ENCODE measurements around the gene VPS13D. TPM values are rescaled to one million over a fixed set of nuclear protein-coding genes. Genes with fewer than 3 reads are reported as not detected.
"Not testable (repeated sequence)": the region's sequence is repeated elsewhere in the genome, so short reads cannot be mapped to it uniquely, and the experiment has no call there.

VPS13D gene
- polyA plus RNA-seq, 1 of the 3 experiments (the other 2 are of a cell fraction), result 15.0 TPM

DNA sequence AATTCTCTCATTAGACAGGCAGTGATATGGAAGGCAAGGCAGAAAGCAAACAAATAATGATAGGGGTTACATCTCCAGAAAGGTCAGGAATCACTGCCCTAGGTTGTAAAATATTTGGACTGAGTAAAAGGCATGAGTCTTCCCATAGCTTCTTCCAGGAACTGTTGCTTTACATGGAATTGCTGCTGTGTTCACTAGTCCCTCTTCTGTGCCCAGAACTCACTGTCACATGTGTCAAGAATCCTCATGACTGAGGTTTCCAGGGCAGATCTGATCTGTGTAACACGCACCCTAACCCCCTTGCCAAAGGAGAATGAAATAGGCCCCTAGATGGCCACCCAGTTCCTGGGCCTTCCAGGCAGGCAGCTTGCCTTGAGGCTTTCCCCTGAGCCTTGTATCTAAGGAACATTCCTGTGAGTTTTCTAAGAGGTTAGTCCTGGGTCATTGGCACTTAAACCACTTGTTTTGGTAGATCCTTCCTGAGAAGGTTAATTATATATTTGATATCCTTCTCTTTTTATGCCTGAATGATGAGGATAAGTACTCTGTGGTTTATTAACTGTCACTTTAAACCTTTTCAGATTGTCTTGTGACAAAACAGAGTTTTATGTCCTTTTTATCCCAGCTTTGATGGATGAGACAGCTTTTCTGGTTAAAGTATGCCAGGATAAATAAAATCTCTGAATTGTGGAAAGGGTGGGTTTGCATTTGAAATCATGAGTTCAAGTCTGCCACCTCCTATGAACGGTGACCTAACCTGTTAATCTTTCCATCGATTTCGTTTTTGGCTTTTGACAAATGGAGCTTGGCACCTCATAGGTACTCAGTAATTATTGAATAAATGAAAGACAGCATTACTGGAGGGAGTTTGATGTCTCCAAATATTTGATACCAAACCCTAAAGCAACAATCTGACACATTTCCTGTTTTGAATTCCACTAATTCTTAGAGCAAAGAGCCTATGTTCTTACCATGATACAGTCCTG is 224.9 kb downstream of the VPS13D start (continued):
- no peak for TF ChIP-seq GATA2 (CRISPR knock-in tag; IDR thresholded peaks at IDR 0.05)
- TF ChIP-seq, protein P1, sequence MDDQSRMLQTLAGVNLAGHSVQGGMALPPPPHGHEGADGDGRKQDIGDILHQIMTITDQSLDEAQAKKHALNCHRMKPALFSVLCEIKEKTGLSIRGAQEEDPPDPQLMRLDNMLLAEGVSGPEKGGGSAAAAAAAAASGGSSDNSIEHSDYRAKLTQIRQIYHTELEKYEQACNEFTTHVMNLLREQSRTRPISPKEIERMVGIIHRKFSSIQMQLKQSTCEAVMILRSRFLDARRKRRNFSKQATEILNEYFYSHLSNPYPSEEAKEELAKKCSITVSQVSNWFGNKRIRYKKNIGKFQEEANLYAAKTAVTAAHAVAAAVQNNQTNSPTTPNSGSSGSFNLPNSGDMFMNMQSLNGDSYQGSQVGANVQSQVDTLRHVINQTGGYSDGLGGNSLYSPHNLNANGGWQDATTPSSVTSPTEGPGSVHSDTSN (IDR thresholded peaks at IDR 0.05), result peak; percentile 89
- TF ChIP-seq RAD21 (IDR thresholded peaks at IDR 0.05; ENCODE audit: low read length), result no peak
- no peak for TF ChIP-seq RFX5 (IDR thresholded peaks at IDR 0.05; ENCODE audit: low read length)
- peak; percentile 52 to 81; a peak in 3 of 4 replicates for TF ChIP-seq EP300 (IDR thresholded peaks at IDR 0.05; ENCODE audit: borderline replicate concordance in 1 of 2, low read depth in 1 of 2, low read length in 1 of 2)
- TF ChIP-seq SMC3 (IDR thresholded peaks at IDR 0.05; ENCODE audit: low read depth, low read length), result 0 out of 2 replicates have a peak, but pooled peaks have one; percentile 6
- TF ChIP-seq, protein P2, sequence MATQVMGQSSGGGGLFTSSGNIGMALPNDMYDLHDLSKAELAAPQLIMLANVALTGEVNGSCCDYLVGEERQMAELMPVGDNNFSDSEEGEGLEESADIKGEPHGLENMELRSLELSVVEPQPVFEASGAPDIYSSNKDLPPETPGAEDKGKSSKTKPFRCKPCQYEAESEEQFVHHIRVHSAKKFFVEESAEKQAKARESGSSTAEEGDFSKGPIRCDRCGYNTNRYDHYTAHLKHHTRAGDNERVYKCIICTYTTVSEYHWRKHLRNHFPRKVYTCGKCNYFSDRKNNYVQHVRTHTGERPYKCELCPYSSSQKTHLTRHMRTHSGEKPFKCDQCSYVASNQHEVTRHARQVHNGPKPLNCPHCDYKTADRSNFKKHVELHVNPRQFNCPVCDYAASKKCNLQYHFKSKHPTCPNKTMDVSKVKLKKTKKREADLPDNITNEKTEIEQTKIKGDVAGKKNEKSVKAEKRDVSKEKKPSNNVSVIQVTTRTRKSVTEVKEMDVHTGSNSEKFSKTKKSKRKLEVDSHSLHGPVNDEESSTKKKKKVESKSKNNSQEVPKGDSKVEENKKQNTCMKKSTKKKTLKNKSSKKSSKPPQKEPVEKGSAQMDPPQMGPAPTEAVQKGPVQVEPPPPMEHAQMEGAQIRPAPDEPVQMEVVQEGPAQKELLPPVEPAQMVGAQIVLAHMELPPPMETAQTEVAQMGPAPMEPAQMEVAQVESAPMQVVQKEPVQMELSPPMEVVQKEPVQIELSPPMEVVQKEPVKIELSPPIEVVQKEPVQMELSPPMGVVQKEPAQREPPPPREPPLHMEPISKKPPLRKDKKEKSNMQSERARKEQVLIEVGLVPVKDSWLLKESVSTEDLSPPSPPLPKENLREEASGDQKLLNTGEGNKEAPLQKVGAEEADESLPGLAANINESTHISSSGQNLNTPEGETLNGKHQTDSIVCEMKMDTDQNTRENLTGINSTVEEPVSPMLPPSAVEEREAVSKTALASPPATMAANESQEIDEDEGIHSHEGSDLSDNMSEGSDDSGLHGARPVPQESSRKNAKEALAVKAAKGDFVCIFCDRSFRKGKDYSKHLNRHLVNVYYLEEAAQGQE (IDR thresholded peaks at IDR 0.05; ENCODE audit: low read depth, low read length), result no peak

- Histone ChIP-seq H3K27ac (ENCODE audit: low read depth in 2 of 2, low read length in 1 of 2) (peak overlapping the region in 1 of 2 experiments; percentile 90; a peak in 2 of 4 replicates), H3K4me1 (ENCODE audit: control insufficient read depth in 1 of 2, insufficient read depth in 2 of 2, low read depth in 1 of 2, low read length in 1 of 2) (peaks cover 26 to 46% of the 10 kb centered on the region in 2 experiments)
- H2AFZ ChIP-seq (ENCODE audit: low read depth), result not testable (repeated sequence)
Observed at GRCh38 chr1:12456081-12456480, 226.3 kb downstream of the VPS13D start.

DNA sequence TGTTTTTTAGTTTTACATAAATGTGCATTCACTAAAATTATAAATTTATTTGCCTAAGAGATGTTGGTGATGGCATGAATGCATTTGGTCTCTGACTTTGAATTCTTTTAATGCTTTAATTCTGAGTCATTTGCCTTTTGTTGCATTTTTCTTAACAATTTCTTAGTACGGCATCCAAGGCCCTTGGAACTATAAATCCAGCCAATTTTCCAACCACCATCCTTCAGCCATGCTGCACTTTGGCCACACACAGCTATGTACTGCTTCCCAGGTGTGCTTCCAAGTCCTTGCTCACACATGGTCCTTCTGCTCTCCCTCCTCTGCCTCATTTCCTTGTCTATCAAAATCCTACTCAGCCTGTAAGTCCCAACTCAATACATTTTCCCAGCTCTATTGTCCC is 227.1 kb downstream of the VPS13D start:
- ChIA-PET POLR2A (no interaction called here), CTCF (interaction anchor here (0.6 kb wide), 1 partner anchor 84 kb away, joined by 3 read pairs; no protein-coding TSS in a partner anchor)
- no peaks in the 10 kb centered on the region for H3K27me3 ChIP-seq (ENCODE audit: insufficient read depth)
- H3K4me3 ChIP-seq (ENCODE audit: low read depth in 2 of 2, low read length in 1 of 2), result no peak overlapping the region
- H3F3A ChIP-seq (replicated peaks; ENCODE audit: insufficient read depth), result peaks cover 31% of the 10 kb centered on the region
- peak overlapping the region; percentile 52 to 80 for H3K27ac ChIP-seq (ENCODE audit: low read depth in 2 of 2, low read length in 1 of 2)
- H3K79me2 ChIP-seq (ENCODE audit: insufficient read depth), result no peaks in the 10 kb centered on the region
- WGBS (ENCODE audit: low lambda C conversion rate), result 0% methylated on average over 1 of the region's 1 CpG
- no peak overlapping the region for H3K4me2 ChIP-seq
- no peaks in the 10 kb centered on the region for H3K9me2 ChIP-seq
- H3K36me3 ChIP-seq (replicated peaks in 1 of 2; ENCODE audit: control insufficient read depth in 1 of 2, insufficient read depth in 2 of 2, low read length in 1 of 2), result peaks cover 0 to 3% of the 10 kb centered on the region in 2 experiments
- DNase-seq, result no peak
- H3K4me1 ChIP-seq (ENCODE audit: control insufficient read depth in 1 of 2, insufficient read depth in 2 of 2, low read depth in 1 of 2, low read length in 1 of 2), result peaks cover 28 to 51% of the 10 kb centered on the region in 2 experiments
- no peaks in the 10 kb centered on the region for H4K20me1 ChIP-seq (ENCODE audit: insufficient read depth)
- H2AFZ ChIP-seq (ENCODE audit: low read depth), result no peak overlapping the region
- no peaks in the 10 kb centered on the region for H3K9me3 ChIP-seq
- no peak overlapping the region for H3K9ac ChIP-seq
- TF ChIP-seq RCOR1 (IDR thresholded peaks at IDR 0.05; ENCODE audit: low read length), result no peak
- TF ChIP-seq, protein P3, sequence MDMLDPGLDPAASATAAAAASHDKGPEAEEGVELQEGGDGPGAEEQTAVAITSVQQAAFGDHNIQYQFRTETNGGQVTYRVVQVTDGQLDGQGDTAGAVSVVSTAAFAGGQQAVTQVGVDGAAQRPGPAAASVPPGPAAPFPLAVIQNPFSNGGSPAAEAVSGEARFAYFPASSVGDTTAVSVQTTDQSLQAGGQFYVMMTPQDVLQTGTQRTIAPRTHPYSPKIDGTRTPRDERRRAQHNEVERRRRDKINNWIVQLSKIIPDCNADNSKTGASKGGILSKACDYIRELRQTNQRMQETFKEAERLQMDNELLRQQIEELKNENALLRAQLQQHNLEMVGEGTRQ (IDR thresholded peaks at IDR 0.05; ENCODE audit: borderline replicate concordance, low read depth, low read length), result no peak
- peak; percentile 70 for TF ChIP-seq NFIC (IDR thresholded peaks at IDR 0.05; ENCODE audit: borderline replicate concordance)
- TF ChIP-seq, protein P1 (IDR thresholded peaks at IDR 0.05), result peak; percentile 49
- TF ChIP-seq MAX (IDR thresholded peaks at IDR 0.05; ENCODE audit: low read depth), result peak; percentile 38; the same call in 1 of the 2 replicates
- TF ChIP-seq TEAD4 (IDR thresholded peaks at IDR 0.05; ENCODE audit: borderline replicate concordance, insufficient read depth), result peak; percentile 61; the same call in 1 of the 2 replicates
- TF ChIP-seq ELF1 (IDR thresholded peaks at IDR 0.05), result no peak

More at GRCh38 chr1:12456081-12456480, 226.3 kb downstream of the VPS13D start:
- POLR2A ChIA-PET; H3K27me3 ChIP-seq (ENCODE audit: insufficient read depth); DNase-seq; H3K36me3 ChIP-seq (replicated peaks in 1 of 2; ENCODE audit: control insufficient read depth in 1 of 2, insufficient read depth in 2 of 2, low read length in 1 of 2); H3K79me2 ChIP-seq (ENCODE audit: insufficient read depth); H3K9ac ChIP-seq; H4K20me1 ChIP-seq (ENCODE audit: insufficient read depth); H3K4me3 ChIP-seq (ENCODE audit: low read depth in 2 of 2, low read length in 1 of 2); H3K9me2 ChIP-seq; H3K4me2 ChIP-seq; H3K9me3 ChIP-seq: not testable (repeated sequence)
- 99% methylated on average over 7 of the region's 7 CpGs for WGBS (ENCODE audit: low lambda C conversion rate)
- CTCF ChIA-PET, result interaction anchor here (0.6 kb wide), 1 partner anchor 80 kb away, joined by 3 read pairs; no protein-coding TSS in a partner anchor
- peaks cover 31% of the 10 kb centered on the region for H3F3A ChIP-seq (replicated peaks; ENCODE audit: insufficient read depth)

Data from SK-N-SH (cell line).